K562 (cell line): ENCODE data around the gene ALAS2. TPM values are rescaled to one million over a fixed set of nuclear protein-coding genes. Genes with fewer than 3 reads are reported as not detected.

Experiments
- CREB5 ChIP-seq: fragments of 250-450 bp; sonication (Bioruptor Pico); IDR thresholded peaks from 2 replicates; pipeline ENCODE4 v1.5.0; 2020; ENCODE audit warnings: mild to moderate bottlenecking
- ESRRA ChIP-seq: fragments of 450-650 bp; IDR thresholded peaks from 2 replicates; pipeline ENCODE4 v1.6.1; 2014; ENCODE audit warnings: low read depth, mild to moderate bottlenecking, moderate library complexity, borderline replicate concordance
- HLTF ChIP-seq: fragments of 450-650 bp; IDR thresholded peaks from 2 replicates; pipeline ENCODE4 v1.6.1; 2016
- MCM2 ChIP-seq: fragments of 450-650 bp; IDR thresholded peaks from 2 replicates; pipeline ENCODE4 v1.6.1; 2017; ENCODE audit warnings: low read depth, mild to moderate bottlenecking
- MEF2A ChIP-seq: IDR thresholded peaks from 2 replicates; pipeline ENCODE4 v1.6.1; 2011; ENCODE audit warnings: low read depth, mild to moderate bottlenecking, low read length, moderate library complexity; ENCODE audit not compliant: control insufficient read depth
- MLX ChIP-seq, 2 experiments: fragments of 450-650 bp in 1 of 2; sonication (generic) in 1 of 2; formaldehyde crosslinking; conservative IDR thresholded peaks; 2 replicates each; pipeline versions ENCODE4 v1.4.0 to v1.8.1; 2020 to 2022; ENCODE audit warnings: mild to moderate bottlenecking in 1 of 2, missing genetic modification reagents in 1 of 2
- NFXL1 ChIP-seq: fragments of 450-650 bp; formaldehyde crosslinking; IDR thresholded peaks from 2 replicates; pipeline ENCODE4 v1.4.0; 2021; ENCODE audit warnings: mild to moderate bottlenecking
- PRDM10 ChIP-seq: fragments of 450-650 bp; IDR thresholded peaks from 2 replicates; pipeline ENCODE4 v1.6.1; 2018; ENCODE audit not compliant: partially characterized antibody
- RBBP5 ChIP-seq: fragments of 200-600 bp; sonication (generic); IDR thresholded peaks from 2 replicates; pipeline ENCODE4 v1.6.1; 2012; ENCODE audit warnings: borderline replicate concordance, mild to moderate bottlenecking, low read length, control low read depth, inconsistent platforms; ENCODE audit not compliant: insufficient read depth, poor library complexity, severe bottlenecking
- SNIP1 ChIP-seq: fragments of 450-650 bp; IDR thresholded peaks from 2 replicates; pipeline ENCODE4 v1.7.1; 2017; ENCODE audit warnings: low read depth, mild to moderate bottlenecking
- SRSF1 ChIP-seq: fragments of 200-400 bp; formaldehyde crosslinking; IDR thresholded peaks from 2 replicates; pipeline ENCODE4 v1.6.1; 2017; ENCODE audit warnings: mild to moderate bottlenecking, low read depth, low read length, moderate library complexity
- ZNF134 ChIP-seq: fragments of 250-450 bp; sonication (Bioruptor Pico); conservative IDR thresholded peaks from 2 replicates; pipeline ENCODE4 v1.4.0; 2020
- ZNF3 ChIP-seq: fragments of 250-450 bp; sonication (Bioruptor Pico); IDR thresholded peaks from 2 replicates; pipeline ENCODE4 v1.5.0; 2021; ENCODE audit warnings: mild to moderate bottlenecking, moderate library complexity
- ZNF589 ChIP-seq: fragments of 200-800 bp; sonication (Bioruptor generic); IDR thresholded peaks from 2 replicates; pipeline ENCODE4 v1.6.1; 2016; ENCODE audit warnings: low read depth, missing genetic modification characterization, missing compliant biosample characterization
- ZNF644 ChIP-seq: fragments of 200-800 bp; sonication (Bioruptor generic); IDR thresholded peaks from 2 replicates; pipeline ENCODE4 v1.6.1; 2016; ENCODE audit warnings: low read depth, missing genetic modification characterization, missing compliant biosample characterization
- polyA plus RNA-seq, 8 experiments: library from polyadenylated mRNA; depleted of rRNA in 4 of 8; stranded (reverse) in 5 of 8; unstranded in 3 of 8; fragments of >200 nt; fragmentation: Nextera tagmentation in 2 of 8; fragmentation: Illumina TruSeq in 1 of 8; extraction: Ambion mirVana in 2 of 8; extraction: Trizol in 1 of 8; gene quantifications; 2 replicates each; pipeline versions ENCODE4 v1.2.1 to v1.2.3, GENCODE V29; 2011 to 2014; ENCODE audit warnings: inconsistent platforms in 1 of 8, missing spikeins in 1 of 8
- total RNA-seq, 7 experiments: library from RNA; depleted of rRNA in 6 of 7; stranded (reverse); fragments of >200 nt in 6 of 7; fragmentation: Illumina TruSeq in 2 of 7; extraction: Trizol in 2 of 7; gene quantifications; 2 replicates each; pipeline versions ENCODE4 v1.2.1 to v1.2.3, GENCODE V29; 2011 to 2021; ENCODE audit warnings: low replicate concordance in 1 of 7
- TF ChIP-seq, protein P1 (sequence below): fragments of 250-450 bp; sonication (Bioruptor Pico); IDR thresholded peaks from 2 replicates; pipeline ENCODE4 v1.4.0; 2020

ALAS2 gene
- total and polyA plus RNA-seq, 9 of the 15 experiments (the other 6 are each of a cell fraction or from before 2014, with no cell fraction given), result 14.6 to 101 (median 33.4) TPM

- TF ChIP-seq PRDM10 (peak; percentile 90), ESRRA (no peak), SNIP1 (no peak), ZNF3 (CRISPR knock-in tag) (no peak), ZNF134 (no peak), HLTF (no peak), MLX (CRISPR knock-in tag; conservative IDR thresholded peaks at IDR 0.05) (no peak), NFXL1 (no peak), SRSF1 (no peak), ZNF589 (CRISPR knock-in tag) (no peak), RBBP5 (no peak), MEF2A (no peak), MCM2 (no peak), ZNF644 (no peak), CREB5 (CRISPR knock-in tag) (no peak)
- TF ChIP-seq, protein P1, sequence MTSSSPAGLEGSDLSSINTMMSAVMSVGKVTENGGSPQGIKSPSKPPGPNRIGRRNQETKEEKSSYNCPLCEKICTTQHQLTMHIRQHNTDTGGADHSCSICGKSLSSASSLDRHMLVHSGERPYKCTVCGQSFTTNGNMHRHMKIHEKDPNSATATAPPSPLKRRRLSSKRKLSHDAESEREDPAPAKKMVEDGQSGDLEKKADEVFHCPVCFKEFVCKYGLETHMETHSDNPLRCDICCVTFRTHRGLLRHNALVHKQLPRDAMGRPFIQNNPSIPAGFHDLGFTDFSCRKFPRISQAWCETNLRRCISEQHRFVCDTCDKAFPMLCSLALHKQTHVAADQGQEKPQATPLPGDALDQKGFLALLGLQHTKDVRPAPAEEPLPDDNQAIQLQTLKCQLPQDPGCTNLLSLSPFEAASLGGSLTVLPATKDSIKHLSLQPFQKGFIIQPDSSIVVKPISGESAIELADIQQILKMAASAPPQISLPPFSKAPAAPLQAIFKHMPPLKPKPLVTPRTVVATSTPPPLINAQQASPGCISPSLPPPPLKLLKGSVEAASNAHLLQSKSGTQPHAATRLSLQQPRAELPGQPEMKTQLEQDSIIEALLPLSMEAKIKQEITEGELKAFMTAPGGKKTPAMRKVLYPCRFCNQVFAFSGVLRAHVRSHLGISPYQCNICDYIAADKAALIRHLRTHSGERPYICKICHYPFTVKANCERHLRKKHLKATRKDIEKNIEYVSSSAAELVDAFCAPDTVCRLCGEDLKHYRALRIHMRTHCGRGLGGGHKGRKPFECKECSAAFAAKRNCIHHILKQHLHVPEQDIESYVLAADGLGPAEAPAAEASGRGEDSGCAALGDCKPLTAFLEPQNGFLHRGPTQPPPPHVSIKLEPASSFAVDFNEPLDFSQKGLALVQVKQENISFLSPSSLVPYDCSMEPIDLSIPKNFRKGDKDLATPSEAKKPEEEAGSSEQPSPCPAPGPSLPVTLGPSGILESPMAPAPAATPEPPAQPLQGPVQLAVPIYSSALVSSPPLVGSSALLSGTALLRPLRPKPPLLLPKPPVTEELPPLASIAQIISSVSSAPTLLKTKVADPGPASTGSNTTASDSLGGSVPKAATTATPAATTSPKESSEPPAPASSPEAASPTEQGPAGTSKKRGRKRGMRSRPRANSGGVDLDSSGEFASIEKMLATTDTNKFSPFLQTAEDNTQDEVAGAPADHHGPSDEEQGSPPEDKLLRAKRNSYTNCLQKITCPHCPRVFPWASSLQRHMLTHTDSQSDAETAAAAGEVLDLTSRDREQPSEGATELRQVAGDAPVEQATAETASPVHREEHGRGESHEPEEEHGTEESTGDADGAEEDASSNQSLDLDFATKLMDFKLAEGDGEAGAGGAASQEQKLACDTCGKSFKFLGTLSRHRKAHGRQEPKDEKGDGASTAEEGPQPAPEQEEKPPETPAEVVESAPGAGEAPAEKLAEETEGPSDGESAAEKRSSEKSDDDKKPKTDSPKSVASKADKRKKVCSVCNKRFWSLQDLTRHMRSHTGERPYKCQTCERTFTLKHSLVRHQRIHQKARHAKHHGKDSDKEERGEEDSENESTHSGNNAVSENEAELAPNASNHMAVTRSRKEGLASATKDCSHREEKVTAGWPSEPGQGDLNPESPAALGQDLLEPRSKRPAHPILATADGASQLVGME (CRISPR knock-in tag), result no peak
Observed at GRCh38 chrX:54992911-54993622, 37.7 kb downstream of the ALAS2 start (continued).
